Endothelial cell of umbilical vein (primary cell): Measurements from ENCODE around the gene UBFD1. TPM values are rescaled to one million over a fixed set of nuclear protein-coding genes. Genes with fewer than 3 reads are reported as not detected.

Experiments
- BruUV-seq: library from RNA; stranded (reverse); fragments of 400-500 nt; replicated peaks from 2 replicates; lab custom pipeline; 2021; lab: Mats Ljungman, UMichigan
- CTCF ChIA-PET: fragments of 300-600, 350-600 bp; sonication (Branson Sonifier 250); formaldehyde crosslinking; loops from one replicate; lab custom pipeline; 2021; ENCODE audit warnings: antibody characterized with exemption, inconsistent platforms; lab: Charles Lee
- POLR2A ChIA-PET: fragments of 300-600, 350-600 bp; sonication (Branson Sonifier 250); formaldehyde crosslinking; loops from one replicate; lab custom pipeline; 2021; ENCODE audit warnings: antibody characterized with exemption, inconsistent platforms; lab: Charles Lee
- DNase-seq: peaks from one replicate; pipeline ENCODE4 v3.0.0-alpha.2; 2011; ENCODE audit warnings: low read depth, low spot score
- FAIRE-seq: peaks from 2 replicates; lab custom pipeline; 2011; peaks lifted over from hg19 to GRCh38; lab: Jason Lieb, UNC
- H2AFZ ChIP-seq: 2 replicates; pipeline ENCODE4 v1.6.0; 2012; ENCODE audit warnings: low read depth, low read length, control low read depth, inconsistent platforms
- H3K27ac ChIP-seq: 2 replicates; pipeline ENCODE4 v1.5.1; 2011; ENCODE audit warnings: low read depth, mild to moderate bottlenecking, control low read depth, low read length, moderate library complexity; ENCODE audit not compliant: insufficient read depth
- H3K27me3 ChIP-seq, 2 experiments: 2 replicates each; pipeline versions ENCODE4 v1.6.0 to v1.6.1; 2011; ENCODE audit warnings: low read length in 2 of 2, mixed read lengths in 1 of 2; ENCODE audit not compliant: control insufficient read depth in 2 of 2, insufficient read depth in 2 of 2
- H3K36me3 ChIP-seq, 2 experiments: 2 replicates in 1 of 2; 3 replicates in 1 of 2; pipeline ENCODE4 v1.5.1; 2011; ENCODE audit warnings: low read length in 2 of 2, mild to moderate bottlenecking in 1 of 2, moderate library complexity in 1 of 2; ENCODE audit not compliant: control insufficient read depth in 2 of 2, insufficient read depth in 2 of 2; ENCODE audit errors: extremely low read depth in 1 of 2
- H3K4me1 ChIP-seq: 3 replicates; pipeline ENCODE4 v1.5.1; 2011; ENCODE audit warnings: mild to moderate bottlenecking, low read length; ENCODE audit not compliant: control insufficient read depth, insufficient read depth; ENCODE audit errors: extremely low read depth
- H3K4me2 ChIP-seq: 2 replicates; pipeline ENCODE4 v1.6.1; 2011; ENCODE audit warnings: low read length, control low read depth, mixed read lengths; ENCODE audit not compliant: insufficient read depth
- H3K4me3 ChIP-seq, 3 experiments: fragments of 200-600 bp in 1 of 3; sonication (generic), shearing (Covaris generic) in 1 of 3; replicated peaks in 1 of 3; 2 replicates each; pipeline ENCODE4 v1.5.1; 2011 to 2016; ENCODE audit warnings: control low read depth in 3 of 3, low read length in 3 of 3, mild to moderate bottlenecking in 2 of 3, inconsistent platforms in 1 of 3, low read depth in 1 of 3, moderate library complexity in 1 of 3; ENCODE audit not compliant: insufficient read depth in 1 of 3
- H3K79me2 ChIP-seq: 2 replicates; pipeline ENCODE4 v1.6.0; 2012; ENCODE audit warnings: low read length, inconsistent platforms; ENCODE audit not compliant: control insufficient read depth, insufficient read depth
- H3K9ac ChIP-seq: replicated peaks from 2 replicates; pipeline ENCODE3; 2011; ENCODE audit warnings: low read length, control low read depth; ENCODE audit not compliant: insufficient read depth; ENCODE audit errors: extremely low read depth
- H3K9me1 ChIP-seq: replicated peaks from 3 replicates; pipeline ENCODE4 v1.6.0; 2011; ENCODE audit warnings: mild to moderate bottlenecking, low read length; ENCODE audit not compliant: control insufficient read depth, insufficient read depth; ENCODE audit errors: extremely low read depth
- H3K9me3 ChIP-seq: replicated peaks from 2 replicates; pipeline ENCODE4 v1.5.1; 2012; ENCODE audit warnings: low read length, inconsistent platforms; ENCODE audit not compliant: control insufficient read depth, insufficient read depth
- H4K20me1 ChIP-seq: replicated peaks from 2 replicates; pipeline ENCODE3; 2011; ENCODE audit warnings: mild to moderate bottlenecking, low read length; ENCODE audit not compliant: control insufficient read depth, insufficient read depth; ENCODE audit errors: extremely low read depth
- POLR2A ChIP-seq: IDR thresholded peaks from 2 replicates; pipeline ENCODE4 v1.6.1; 2012; ENCODE audit warnings: low read depth, mild to moderate bottlenecking, control low read depth, low read length
- POLR2AphosphoS5 ChIP-seq: IDR thresholded peaks from 2 replicates; pipeline ENCODE4 v1.6.1; 2012; ENCODE audit warnings: low read depth, mild to moderate bottlenecking, control low read depth, low read length, moderate library complexity; ENCODE audit not compliant: insufficient read depth
- dilution Hi-C: fragments of 300-500 bp; cut with MboI; formaldehyde crosslinking; loops from one replicate; pipeline ENCODE4 v1.15.0; 2019; ENCODE audit warnings: low sequenced_read_pairs; ENCODE audit not compliant: extremely low pct_ligation_motif_present
- intact Hi-C: fragments of 100-400 bp; cut with micrococcal nuclease; formaldehyde crosslinking; loops from one replicate; pipeline ENCODE4 v1.10.0; 2022
- polyA plus RNA-seq, 4 experiments: library from polyadenylated mRNA; depleted of rRNA in 3 of 4; stranded (reverse) in 3 of 4; unstranded in 1 of 4; fragments of >200 nt; gene quantifications; 2 replicates each; pipeline versions ENCODE4 v1.2.1 to v1.2.3, GENCODE V29; 2011 to 2012; ENCODE audit warnings: missing spikeins in 1 of 4
- total RNA-seq: library from RNA; stranded (reverse); gene quantifications from 2 replicates; pipeline ENCODE4 v1.2.3, GENCODE V29; 2021
- TF ChIP-seq, protein P1 (sequence below), 2 donors: IDR thresholded peaks; 1 replicate in 1 of 2; 2 replicates in 1 of 2; pipeline ENCODE4 v1.5.1; 2011; ENCODE audit warnings: low read length in 2 of 2, mild to moderate bottlenecking in 2 of 2, moderate library complexity in 2 of 2, control low read depth in 1 of 2, inconsistent platforms in 1 of 2, low read depth in 1 of 2; ENCODE audit not compliant: insufficient read depth in 1 of 2; ENCODE audit errors: extremely low read depth in 1 of 2
- TF ChIP-seq, protein P2 (sequence below): IDR thresholded peaks from 2 replicates; pipeline ENCODE4 v1.6.1; 2011; ENCODE audit not compliant: insufficient read depth, insufficient read length

Gene UBFD1
- total and polyA plus RNA-seq, 2 donors (not counting 3 experiments of a cell fraction or from before 2014, with no cell fraction given), result 50.0 to 69.9 TPM

DNA sequence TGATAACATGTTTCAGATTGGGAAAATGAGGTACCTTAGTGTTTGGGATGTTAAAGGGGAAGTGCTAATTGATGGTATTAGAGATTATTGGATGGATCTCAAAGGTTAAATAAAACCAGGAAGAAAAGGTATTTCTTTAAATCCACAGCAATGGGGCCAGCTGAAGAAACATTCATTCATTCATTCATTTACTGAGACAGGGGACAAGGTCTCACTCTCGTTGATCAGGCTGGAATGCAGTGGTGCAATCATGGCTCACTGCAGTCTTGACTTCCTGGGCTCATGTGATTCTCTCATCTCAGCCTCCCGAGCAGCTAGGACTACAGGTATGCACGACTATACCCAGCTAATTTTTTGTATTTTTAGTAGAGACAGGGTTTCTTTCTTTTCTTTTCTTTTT, 20.1 kb upstream of the UBFD1 start:
- H3K36me3 ChIP-seq, result peaks cover 6 to 7% of the 10 kb centered on the region in 2 experiments
- intact Hi-C loops (no loop called here), dilution Hi-C loops (no loop called here)
- H3K27me3 ChIP-seq, result no peaks in the 10 kb centered on the region
- H3K4me1 ChIP-seq, result no peaks in the 10 kb centered on the region
- H3K9me1 ChIP-seq, result no peaks in the 10 kb centered on the region
- peaks cover 2% of the 10 kb centered on the region for H4K20me1 ChIP-seq
- H3K9ac ChIP-seq, result no peak overlapping the region
- no TSS peak for BruUV-seq
- no peak overlapping the region for H3K27ac ChIP-seq
- H3K4me3 ChIP-seq, result no peak overlapping the region
- no peak overlapping the region for H2AFZ ChIP-seq
- H3K9me3 ChIP-seq, result no peaks in the 10 kb centered on the region
- H3K4me2 ChIP-seq, result no peak overlapping the region
- FAIRE-seq, result no peak
- ChIA-PET POLR2A (no interaction called here), CTCF (interaction anchor here (0.7 kb wide), 1 partner anchor 982 kb away, joined by 3 read pairs; no protein-coding TSS in a partner anchor)
- DNase-seq, result no peak
- no peak for TF ChIP-seq POLR2AphosphoS5
- TF ChIP-seq, protein P1, sequence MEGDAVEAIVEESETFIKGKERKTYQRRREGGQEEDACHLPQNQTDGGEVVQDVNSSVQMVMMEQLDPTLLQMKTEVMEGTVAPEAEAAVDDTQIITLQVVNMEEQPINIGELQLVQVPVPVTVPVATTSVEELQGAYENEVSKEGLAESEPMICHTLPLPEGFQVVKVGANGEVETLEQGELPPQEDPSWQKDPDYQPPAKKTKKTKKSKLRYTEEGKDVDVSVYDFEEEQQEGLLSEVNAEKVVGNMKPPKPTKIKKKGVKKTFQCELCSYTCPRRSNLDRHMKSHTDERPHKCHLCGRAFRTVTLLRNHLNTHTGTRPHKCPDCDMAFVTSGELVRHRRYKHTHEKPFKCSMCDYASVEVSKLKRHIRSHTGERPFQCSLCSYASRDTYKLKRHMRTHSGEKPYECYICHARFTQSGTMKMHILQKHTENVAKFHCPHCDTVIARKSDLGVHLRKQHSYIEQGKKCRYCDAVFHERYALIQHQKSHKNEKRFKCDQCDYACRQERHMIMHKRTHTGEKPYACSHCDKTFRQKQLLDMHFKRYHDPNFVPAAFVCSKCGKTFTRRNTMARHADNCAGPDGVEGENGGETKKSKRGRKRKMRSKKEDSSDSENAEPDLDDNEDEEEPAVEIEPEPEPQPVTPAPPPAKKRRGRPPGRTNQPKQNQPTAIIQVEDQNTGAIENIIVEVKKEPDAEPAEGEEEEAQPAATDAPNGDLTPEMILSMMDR (IDR thresholded peaks at IDR 0.05; ENCODE audit: extremely low read depth in 1 of 2, insufficient read depth in 1 of 2, low read depth in 1 of 2, low read length in 2 of 2), result no peak
- no peaks in the 10 kb centered on the region for H3K79me2 ChIP-seq

DNA sequence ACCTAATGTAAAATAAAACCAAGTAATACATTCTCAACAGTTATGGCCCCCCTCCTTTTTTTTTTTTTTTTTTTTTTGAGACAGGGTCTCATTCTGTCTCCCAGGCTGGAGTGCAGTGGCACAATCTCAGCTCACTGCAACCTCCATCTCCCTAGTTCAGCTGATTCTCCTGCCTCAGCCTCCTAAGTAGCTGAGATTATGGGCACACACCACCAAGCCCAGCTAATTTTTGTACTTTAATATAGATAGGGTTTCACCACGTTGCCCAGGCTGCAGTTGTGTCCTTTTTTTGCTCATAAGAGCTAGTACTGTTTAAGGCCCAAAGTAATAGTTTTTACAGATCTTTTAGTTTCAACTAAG, 18.6 kb upstream of the UBFD1 start:
- Histone ChIP-seq H3K9ac (no peak overlapping the region), H3K4me3 (no peak overlapping the region), H4K20me1 (peaks cover 2% of the 10 kb centered on the region), H3K4me2 (no peak overlapping the region), H3K9me1 (no peaks in the 10 kb centered on the region), H2AFZ (no peak overlapping the region), H3K9me3 (no peaks in the 10 kb centered on the region), H3K79me2 (no peaks in the 10 kb centered on the region), H3K27ac (no peak overlapping the region), H3K4me1 (no peaks in the 10 kb centered on the region), H3K36me3 (peaks cover 5 to 7% of the 10 kb centered on the region in 2 experiments), H3K27me3 (no peaks in the 10 kb centered on the region)
- no peak for TF ChIP-seq POLR2A
- TF ChIP-seq, protein P2, sequence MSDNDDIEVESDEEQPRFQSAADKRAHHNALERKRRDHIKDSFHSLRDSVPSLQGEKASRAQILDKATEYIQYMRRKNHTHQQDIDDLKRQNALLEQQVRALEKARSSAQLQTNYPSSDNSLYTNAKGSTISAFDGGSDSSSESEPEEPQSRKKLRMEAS, result no peak
- no peak for TF ChIP-seq POLR2AphosphoS5
- BruUV-seq, result no TSS peak
- ChIA-PET CTCF (interaction anchor here (0.8 to 1.7 kb wide), 4 partner anchors 9 to 103 kb away, joined by 3 to 5 read pairs (median 4); partner anchors contain the start of gene UBFD1), POLR2A (no interaction called here)
- DNase-seq, result no peak
- intact Hi-C loops (no loop called here), dilution Hi-C loops (no loop called here)
- FAIRE-seq, result no peak
